Panc1 (cell line): ENCODE measurements around the gene PLXNC1.

Experiments
- CTCF ChIP-seq: fragments of 450-650 bp; IDR thresholded peaks from 2 replicates; pipeline ENCODE4 v1.5.1; 2017; ENCODE audit warnings: mild to moderate bottlenecking
- SIN3A ChIP-seq: IDR thresholded peaks from 2 replicates; pipeline ENCODE4 v1.6.1; 2012; ENCODE audit warnings: low read depth, mild to moderate bottlenecking, low read length, moderate library complexity, borderline replicate concordance; ENCODE audit not compliant: insufficient read depth
- TCF7L2 ChIP-seq: IDR thresholded peaks from 2 replicates; pipeline ENCODE4 v1.6.1; 2011; ENCODE audit warnings: mild to moderate bottlenecking, low read depth, low read length, inconsistent platforms

GRCh38 chr12:94304012-94304411 is 155.6 kb downstream of the PLXNC1 start:
- TF ChIP-seq TCF7L2 = no peak
- no peak for TF ChIP-seq CTCF
- no peak for TF ChIP-seq SIN3A
